HG03460 (cell line): Measurements from ENCODE around the gene RYR2.
"Not testable (repeated sequence)": the region's sequence is repeated elsewhere in the genome, so short reads cannot be mapped to it uniquely, and the experiment has no call there.

Source experiments
- ATAC-seq: cut with Tn5 transposase; IDR thresholded peaks from one replicate; pipeline ENCODE4 v1.9.1; 2021; ENCODE audit not compliant: unreplicated experiment

RYR2 gene

GRCh38 chr1:237139732-237140131 is 97.7 kb downstream of the RYR2 start:
- ATAC-seq = no peak

DNA sequence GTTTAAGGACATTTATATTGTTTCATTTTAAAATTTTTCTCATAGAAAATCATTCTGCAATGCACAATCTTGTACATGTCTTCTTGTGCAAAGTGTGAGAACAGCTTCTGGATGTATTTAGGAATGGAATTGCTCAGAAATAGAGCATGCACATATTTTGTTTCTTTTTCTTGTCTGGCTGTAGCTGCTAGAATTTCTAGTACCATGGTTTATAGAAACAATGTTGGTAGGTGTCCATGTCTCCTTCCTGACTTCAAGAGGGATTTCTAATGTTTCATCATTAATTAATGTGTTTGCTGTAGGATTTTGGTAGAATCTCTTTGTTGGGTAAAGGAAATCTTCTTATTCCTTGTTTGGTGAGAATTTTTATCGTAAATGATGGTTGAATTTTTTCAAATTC is 99.0 kb downstream of the RYR2 start:
- ATAC-seq = no peak

DNA sequence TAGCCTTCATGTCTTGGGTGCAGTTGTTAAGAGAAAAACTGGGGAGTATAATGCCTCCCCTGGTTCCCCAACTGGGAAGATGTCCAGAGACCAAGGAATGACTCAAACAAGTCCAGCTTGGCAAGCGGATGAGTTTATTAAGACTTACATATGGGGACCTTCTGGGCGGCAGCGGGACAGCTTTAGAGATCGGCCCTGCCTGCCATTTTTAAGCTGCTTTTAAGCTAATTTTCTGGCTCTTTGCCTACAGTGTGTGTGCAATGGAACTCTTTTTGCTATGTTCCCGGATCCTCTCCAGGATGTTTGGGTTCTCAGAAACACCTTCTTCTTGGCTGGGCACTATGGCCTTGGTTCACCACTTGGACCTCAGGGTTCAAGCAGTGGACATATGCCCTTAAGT is 99.5 kb downstream of the RYR2 start:
- ATAC-seq = no peak

GRCh38 chr1:237145379-237146135 is 103.6 kb downstream of the RYR2 start:
- no peak for ATAC-seq

GRCh38 chr1:237146241-237146640 is 104.3 kb downstream of the RYR2 start:
- no peak for ATAC-seq

DNA sequence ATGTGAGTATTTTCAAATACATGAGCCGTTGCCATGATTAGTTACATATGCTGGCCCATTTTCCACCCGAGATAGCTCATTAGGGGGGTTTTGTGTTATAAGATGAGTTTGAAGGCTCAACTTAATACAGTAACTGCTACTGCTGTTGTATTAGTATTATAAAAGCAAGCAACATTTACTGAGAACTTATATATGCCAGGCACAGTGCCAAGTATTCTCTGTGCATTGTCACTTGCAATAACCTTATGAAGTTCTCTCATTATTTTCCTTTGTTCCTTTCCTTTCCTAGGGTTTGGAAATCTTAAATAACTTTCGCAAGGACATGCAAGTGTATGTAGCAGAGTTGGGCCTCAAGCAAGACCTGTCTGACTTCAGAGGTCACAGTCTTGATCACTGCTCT is 107.9 kb downstream of the RYR2 start:
- ATAC-seq = no peak

DNA sequence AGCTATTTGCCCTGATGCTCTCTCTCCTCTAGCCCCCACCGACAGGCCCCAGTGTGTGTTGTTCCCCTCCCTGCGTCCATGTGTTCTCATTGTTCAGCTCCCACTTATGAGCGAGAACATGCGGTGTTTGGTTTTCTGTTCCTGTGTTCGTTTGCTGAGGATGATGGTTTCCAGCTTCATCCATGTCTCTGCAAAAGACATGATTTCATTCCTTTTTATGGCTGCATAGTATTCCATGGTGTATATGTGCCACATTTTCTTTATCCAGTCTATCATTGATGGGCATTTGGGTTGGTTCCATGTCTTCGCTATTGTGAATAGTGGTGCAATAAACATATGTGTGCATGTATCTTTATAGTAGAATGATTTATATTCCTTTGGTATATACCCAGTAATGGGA is 110.0 kb downstream of the RYR2 start:
- not testable (repeated sequence) for ATAC-seq

DNA sequence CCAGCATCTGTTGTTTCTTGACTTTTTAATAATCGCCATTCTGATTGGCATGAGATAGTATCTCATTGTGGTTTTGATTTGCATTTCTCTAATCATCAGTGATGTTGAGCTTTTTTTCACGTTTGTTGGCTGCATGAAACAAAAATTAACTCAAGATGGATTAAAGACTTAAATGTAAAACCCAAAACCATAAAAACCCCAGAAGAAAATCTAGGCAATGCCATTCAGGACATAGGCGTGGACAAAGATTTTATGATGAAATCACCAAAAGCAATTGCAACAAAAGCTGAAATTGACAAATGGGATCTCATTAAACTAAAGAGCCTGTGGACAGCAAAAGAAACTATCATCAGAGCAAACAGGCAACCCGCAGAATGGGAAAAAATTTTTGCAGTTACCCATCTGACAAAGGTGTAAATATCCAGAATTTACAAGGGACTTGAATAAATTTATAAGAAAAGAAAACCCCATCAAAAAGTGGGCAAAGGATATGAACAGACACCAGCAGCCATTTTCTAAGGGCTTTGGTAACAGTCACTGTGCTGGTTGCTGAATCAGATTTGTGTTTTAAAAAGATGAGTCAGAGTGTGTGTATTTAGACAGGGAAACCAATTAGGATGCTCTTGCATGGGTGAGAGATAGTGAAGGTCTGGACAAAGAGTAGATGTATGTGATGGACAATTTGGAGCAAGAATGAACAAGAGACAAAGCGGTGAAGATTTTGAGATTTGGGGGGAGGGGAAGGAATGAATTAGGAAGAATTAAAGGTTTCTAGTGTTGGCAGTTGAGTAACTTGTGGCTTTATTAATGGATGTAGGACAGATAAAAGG is 110.7 kb downstream of the RYR2 start:
- ATAC-seq = no peak

- ATAC-seq = no peak
Observed at GRCh38 chr1:237154157-237154556, 112.2 kb downstream of the RYR2 start.

DNA sequence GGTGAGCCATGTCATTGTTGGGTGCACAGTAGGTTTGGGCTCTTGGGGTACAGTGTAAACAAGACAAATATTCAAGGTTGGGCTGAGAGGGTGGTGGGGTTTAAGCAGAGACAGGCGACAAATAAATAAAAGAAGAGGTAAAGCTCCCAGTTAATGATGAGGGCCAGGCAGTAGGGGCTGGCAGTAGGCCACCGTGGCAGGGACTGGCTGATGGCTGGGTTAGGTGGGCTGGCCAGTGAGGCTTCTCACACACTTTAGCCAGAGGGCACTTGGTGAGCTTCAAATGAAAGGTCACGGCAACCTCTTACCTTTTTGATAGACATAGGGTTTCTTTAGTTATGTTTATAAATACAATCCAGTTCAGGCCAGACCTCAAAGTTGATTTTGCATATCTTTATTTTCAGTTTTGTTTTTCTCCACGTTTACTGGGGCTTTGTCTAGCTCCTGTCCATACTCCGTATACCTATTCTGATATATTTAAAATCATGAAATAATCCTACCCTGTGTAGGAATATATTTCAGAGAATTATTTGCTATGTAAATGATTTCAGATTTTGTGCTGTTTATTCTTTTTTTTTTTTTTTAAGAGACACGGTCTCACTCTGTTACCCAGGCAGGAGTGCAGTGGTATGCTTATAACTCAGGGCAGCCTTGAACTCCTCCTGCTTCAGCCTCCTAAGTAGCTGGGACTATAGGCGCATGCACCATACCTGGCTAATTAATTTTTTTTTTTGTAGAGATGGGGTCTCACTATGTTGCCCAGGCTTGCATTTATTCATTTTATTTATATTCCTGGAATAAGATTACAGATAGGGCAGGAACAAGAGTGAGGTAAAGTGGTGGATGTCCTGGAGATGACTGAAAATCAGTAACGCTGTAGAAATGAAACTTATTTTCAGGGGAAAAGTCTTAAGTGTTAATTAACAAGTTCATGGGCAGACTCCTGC is 122.7 kb downstream of the RYR2 start:
- no peak for ATAC-seq

DNA sequence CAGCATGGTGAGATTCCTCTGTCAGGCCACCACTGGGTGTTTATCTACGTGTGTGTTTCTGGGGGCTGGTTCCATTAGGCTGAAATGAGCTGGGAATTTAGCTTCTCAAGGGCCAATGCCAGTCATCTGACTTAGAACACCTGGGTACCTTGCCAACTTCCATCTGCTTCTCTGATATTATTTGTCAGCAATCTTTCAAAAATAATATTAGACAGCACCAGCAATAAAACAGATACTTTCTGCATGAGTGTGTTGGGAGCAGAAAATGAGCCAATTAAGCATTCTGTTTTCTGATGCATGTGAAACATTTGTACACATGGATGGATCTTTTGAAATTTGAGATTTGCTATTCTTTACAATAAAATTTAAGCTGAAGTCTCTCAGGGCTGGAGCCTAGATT is 124.1 kb downstream of the RYR2 start:
- ATAC-seq = no peak

DNA sequence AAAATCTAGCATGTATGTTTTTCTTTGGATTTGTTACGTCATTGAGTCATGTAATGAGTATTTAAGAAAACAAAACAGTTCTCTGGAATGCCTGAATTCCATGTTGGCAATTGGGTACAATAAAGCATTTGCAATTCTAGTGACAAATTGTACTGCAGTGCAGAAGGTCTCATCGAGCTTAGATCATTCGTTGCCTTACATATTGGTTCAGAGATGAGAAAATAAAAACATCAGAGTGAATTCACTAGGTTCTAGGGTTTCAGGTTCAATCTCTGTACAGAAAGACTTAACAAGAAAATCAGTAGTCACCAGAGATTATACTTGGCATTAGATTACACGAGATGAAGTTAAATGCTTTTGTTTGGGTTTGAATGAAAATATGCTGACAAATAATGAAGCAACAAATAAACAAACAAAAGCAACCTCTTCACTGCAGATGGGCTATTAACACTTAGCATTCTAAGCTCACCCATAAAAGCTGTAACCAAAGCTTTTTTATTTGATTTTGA is 124.7 kb downstream of the RYR2 start:
- no peak for ATAC-seq

GRCh38 chr1:237170149-237170548 is 128.2 kb downstream of the RYR2 start:
- ATAC-seq = no peak

DNA sequence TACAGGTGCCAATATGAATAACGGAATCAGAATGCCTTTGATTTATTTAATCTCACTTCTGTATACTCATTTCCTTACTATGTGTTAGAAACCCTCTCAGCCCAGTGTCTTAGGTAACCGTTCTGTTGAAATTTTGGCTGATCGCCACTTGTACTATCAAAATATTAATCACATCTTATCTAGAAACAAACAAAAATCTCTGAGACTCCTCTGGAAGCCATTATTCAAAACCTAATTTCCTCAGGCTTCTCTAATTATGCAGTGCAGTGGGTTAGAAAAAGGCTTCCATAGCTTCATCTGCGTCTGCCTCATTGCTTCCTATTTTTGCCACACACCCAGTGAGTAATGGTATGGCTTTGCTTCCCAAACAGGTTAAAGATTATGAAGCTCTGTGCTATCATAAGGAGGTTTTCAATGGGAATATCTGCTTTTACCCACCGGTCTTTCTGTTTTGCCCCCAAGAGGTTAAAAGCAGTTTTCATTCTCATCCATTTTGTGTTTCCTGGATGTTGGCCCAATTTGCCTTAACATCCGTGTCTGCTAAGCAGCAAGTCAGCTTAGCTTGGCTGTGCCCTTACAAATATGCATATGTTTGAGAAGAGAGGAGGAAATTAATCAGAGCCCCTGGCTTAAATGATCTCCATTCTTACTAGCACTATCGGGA is 129.6 kb downstream of the RYR2 start:
- ATAC-seq = no peak

- no peak for ATAC-seq
Observed at GRCh38 chr1:237172118-237172485, 130.1 kb downstream of the RYR2 start.

DNA sequence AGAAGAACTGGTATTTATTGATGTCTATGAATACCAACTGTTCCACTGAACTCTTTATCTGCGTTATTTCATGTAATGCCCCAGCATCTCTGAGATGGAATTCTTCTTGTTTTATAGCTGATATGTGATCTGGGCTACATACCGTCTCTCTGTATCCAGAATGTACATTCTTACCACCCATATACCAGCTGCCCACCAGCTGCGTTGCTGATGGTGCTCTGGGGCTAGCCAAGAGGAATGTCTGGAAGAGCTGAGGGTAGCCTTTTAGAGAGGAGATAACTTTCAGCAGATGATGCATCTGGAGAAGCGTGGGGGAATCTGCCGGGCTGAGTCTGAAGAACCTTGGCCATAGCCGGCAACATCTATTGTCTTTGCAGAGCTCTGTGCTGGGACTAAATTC is 137.5 kb downstream of the RYR2 start:
- no peak for ATAC-seq

GRCh38 chr1:237180256-237180655 is 138.3 kb downstream of the RYR2 start:
- ATAC-seq = no peak

- ATAC-seq = no peak
Observed at GRCh38 chr1:237181743-237182317, 139.8 kb downstream of the RYR2 start.

DNA sequence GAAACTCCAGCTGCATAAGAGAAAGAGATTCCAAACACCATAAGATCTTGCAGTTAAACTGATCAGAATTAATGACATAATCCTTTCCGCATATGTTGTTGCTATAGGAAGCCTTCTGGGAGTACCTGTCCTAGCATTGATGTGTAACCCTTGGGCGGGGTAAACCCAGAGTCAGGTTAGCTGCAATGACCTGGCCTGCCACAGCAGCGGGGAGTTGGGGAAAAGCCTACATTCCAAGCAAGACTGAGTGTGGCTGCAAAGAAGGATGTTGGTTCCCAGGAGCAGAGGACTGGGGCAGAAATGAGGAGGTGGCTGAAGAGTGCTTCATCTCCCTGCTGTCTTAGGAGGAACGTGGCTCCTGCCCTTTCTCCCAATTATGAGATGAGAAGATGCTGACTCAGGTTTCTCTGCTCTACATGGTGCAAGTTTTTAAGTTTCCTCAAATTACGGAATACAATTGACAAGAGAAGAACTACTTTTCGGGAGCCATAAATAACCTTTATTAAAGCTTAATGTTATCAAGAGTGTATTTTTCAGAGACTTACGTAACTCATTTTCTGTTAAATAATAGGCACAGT is 142.1 kb downstream of the RYR2 start:
- ATAC-seq = no peak

DNA sequence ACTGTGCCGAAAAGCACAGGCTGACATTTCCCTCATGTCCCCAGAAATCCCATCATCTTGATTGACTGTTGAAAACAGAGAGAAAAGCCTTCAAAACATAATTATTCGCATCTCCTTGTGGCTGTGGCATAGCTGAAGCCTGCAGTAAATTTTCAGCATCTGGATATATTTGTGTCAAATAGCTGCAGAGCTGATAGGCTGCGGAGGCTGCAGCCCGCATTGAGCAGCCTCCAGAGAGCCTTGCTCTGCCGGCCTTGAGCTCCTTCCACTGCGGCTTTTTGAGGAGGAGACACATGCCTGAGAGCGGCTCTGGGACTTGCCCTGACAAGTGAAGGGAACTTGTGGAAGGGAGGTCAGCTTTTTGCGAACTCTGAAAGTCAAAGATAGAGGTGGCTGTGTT is 144.7 kb downstream of the RYR2 start:
- no peak for ATAC-seq
